Activated CD8-positive, alpha-beta T cell treated with anti-CD3 and anti-CD28 coated beads, Interleukin-2, amount 10 ng/mL, durations not matched to agents 7 days and 5 days (primary cell): ENCODE data around the gene ZNF574. TPM values are rescaled to one million over a fixed set of nuclear protein-coding genes. Genes with fewer than 3 reads are reported as not detected.

Source experiments
- ATAC-seq: fragments of 150-1000 bp; cut with Tn5 transposase; one replicate; pipeline ENCODE4 v1.10.0; 2021; ENCODE audit warnings: moderate library complexity
- CTCF ChIA-PET: fragments of 350-600 bp; sonication (Branson Sonifier 250); formaldehyde crosslinking; loops from one replicate; lab custom pipeline; 2021; ENCODE audit warnings: antibody characterized with exemption; lab: Charles Lee
- POLR2A ChIA-PET: fragments of 350-600 bp; sonication (Branson Sonifier 250); formaldehyde crosslinking; loops from one replicate; lab custom pipeline; 2021; ENCODE audit warnings: antibody characterized with exemption; lab: Charles Lee
- DNase-seq: peaks from one replicate; pipeline ENCODE4 v3.0.0-alpha.2; 2020
- H3K27ac Mint-ChIP-seq: one replicate; pipeline ENCODE4 v1.8.0; 2021; ENCODE audit warnings: mild to moderate bottlenecking, mixed read lengths
- H3K27me3 Mint-ChIP-seq: one replicate; pipeline ENCODE4 v1.8.0; 2021; ENCODE audit warnings: low read depth, mixed read lengths
- H3K36me3 Mint-ChIP-seq: one replicate; pipeline ENCODE4 v1.8.0; 2021; ENCODE audit warnings: low read depth, mixed read lengths
- H3K4me1 Mint-ChIP-seq: one replicate; pipeline ENCODE4 v1.8.0; 2021; ENCODE audit warnings: low read depth, mixed read lengths
- H3K4me3 Mint-ChIP-seq: one replicate; pipeline ENCODE4 v1.8.0; 2021; ENCODE audit warnings: mild to moderate bottlenecking, mixed read lengths
- H3K9me3 Mint-ChIP-seq: one replicate; pipeline ENCODE4 v1.8.0; 2022; ENCODE audit warnings: mixed read lengths; ENCODE audit not compliant: insufficient read depth
- total RNA-seq, 2 experiments: library from RNA; stranded (reverse); gene quantifications; one replicate each; pipeline ENCODE4 v1.2.3, GENCODE V29; 2021

ZNF574 gene
- total RNA-seq, 2 experiments from 2014 or later = 14.0 to 14.3 TPM

- ChIA-PET CTCF (no interaction called here), POLR2A (no interaction called here)
- Mint-ChIP-seq H3K9me3 (no peaks in the 10 kb centered on the region), H3K27ac (no peak overlapping the region), H3K36me3 (no peaks in the 10 kb centered on the region), H3K27me3 (peaks cover 3% of the 10 kb centered on the region), H3K4me1 (no peaks in the 10 kb centered on the region), H3K4me3 (no peak overlapping the region)
- ATAC-seq (no peak), DNase-seq (no peak)
These were observed 13.6 kb upstream of the ZNF574 start for GRCh38 chr19:42062381-42062780.

DNA sequence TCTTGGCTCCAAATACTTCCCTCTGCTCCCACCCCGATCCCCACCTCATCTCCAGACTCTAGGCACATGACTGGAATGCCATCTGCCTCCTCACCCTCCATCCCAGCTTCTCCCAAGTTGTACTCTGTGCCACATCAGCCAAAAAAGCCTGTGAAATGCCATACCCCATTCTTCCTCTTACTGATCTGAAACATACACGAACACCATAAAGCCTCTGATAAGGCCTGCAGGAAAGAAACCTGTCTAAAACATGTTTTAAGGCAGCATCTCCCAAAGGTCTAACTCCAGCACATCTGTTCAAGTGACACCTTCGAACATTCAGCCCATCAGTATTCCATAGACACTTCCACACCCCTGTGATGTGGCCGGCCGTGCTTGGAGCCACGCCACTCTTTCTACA, 11.5 kb upstream of the ZNF574 start:
- DNase-seq (no peak), ATAC-seq (no peak)
- H3K4me3 Mint-ChIP-seq = no peak overlapping the region
- CTCF ChIA-PET = interaction anchor here (1.0 to 1.3 kb wide), 2 partner anchors 29 to 35 kb away, joined by 3 to 4 read pairs; no protein-coding TSS in a partner anchor
- no peaks in the 10 kb centered on the region for H3K4me1 Mint-ChIP-seq
- no peak overlapping the region for H3K27ac Mint-ChIP-seq
- H3K36me3 Mint-ChIP-seq = no peaks in the 10 kb centered on the region
- H3K9me3 Mint-ChIP-seq = no peaks in the 10 kb centered on the region
- POLR2A ChIA-PET = no interaction called here
- H3K27me3 Mint-ChIP-seq = peaks cover 3% of the 10 kb centered on the region

- DNase-seq (no peak), ATAC-seq (no peak)
- H3K4me1 Mint-ChIP-seq = no peaks in the 10 kb centered on the region
- ChIA-PET POLR2A (no interaction called here), CTCF (interaction anchor here (1.0 to 1.3 kb wide), 3 partner anchors 30 to 41 kb away, joined by 3 to 4 read pairs (median 3); no protein-coding TSS in a partner anchor)
- H3K36me3 Mint-ChIP-seq = no peaks in the 10 kb centered on the region
- H3K9me3 Mint-ChIP-seq = no peaks in the 10 kb centered on the region
- H3K4me3 Mint-ChIP-seq = no peak overlapping the region
- H3K27ac Mint-ChIP-seq = no peak overlapping the region
- H3K27me3 Mint-ChIP-seq = peaks cover 3% of the 10 kb centered on the region
These were observed 10.9 kb upstream of the ZNF574 start for GRCh38 chr19:42065051-42065450.

GRCh38 chr19:42065511-42065910, 10.5 kb upstream of the ZNF574 start:
- Mint-ChIP-seq H3K9me3 (no peaks in the 10 kb centered on the region), H3K4me1 (no peaks in the 10 kb centered on the region), H3K4me3 (no peak overlapping the region), H3K36me3 (no peaks in the 10 kb centered on the region), H3K27me3 (peaks cover 6% of the 10 kb centered on the region), H3K27ac (no peak overlapping the region)
- ATAC-seq = no peak
- ChIA-PET POLR2A (no interaction called here), CTCF (interaction anchor here (1.0 to 1.3 kb wide), 3 partner anchors 31 to 42 kb away, joined by 3 to 4 read pairs (median 3); no protein-coding TSS in a partner anchor)
- no peak for DNase-seq

DNA sequence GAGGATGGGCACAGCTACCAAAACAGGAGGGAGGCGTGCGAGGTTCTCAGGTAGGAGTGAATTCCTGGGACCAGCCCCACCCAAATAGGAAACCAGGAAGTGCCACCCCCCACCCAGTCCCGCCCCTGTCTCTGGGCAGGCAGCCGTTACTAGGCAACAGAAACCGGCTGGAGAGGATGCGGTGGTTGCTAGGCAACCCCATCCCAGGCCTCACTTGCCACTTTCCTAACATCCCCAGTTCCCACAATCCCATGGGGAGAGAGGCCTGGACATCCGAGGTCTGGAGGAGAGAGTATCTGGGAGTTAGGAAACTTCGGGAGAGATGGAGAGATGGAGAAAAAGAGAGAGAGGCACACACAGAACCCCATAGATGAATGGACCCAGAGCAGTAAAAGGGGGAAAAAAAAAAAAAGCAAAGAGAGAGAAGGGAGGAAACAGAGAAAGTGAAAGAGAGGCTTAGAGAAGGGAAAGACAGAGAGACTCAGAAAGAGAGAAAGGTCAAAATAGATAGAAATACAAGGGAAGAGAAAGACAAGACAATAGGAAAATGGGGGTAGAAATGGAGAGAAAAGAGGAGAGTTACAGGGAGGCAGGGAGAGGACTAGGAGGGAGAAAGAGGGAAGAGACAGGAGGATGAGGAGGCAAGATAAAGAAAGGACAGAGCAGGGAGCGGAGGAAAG, 9.8 kb upstream of the ZNF574 start:
- Mint-ChIP-seq H3K4me3 (no peak overlapping the region), H3K4me1 (no peaks in the 10 kb centered on the region), H3K36me3 (no peaks in the 10 kb centered on the region), H3K27me3 (peaks cover 9% of the 10 kb centered on the region), H3K27ac (no peak overlapping the region), H3K9me3 (no peaks in the 10 kb centered on the region)
- DNase-seq = peak; percentile 33
- CTCF ChIA-PET = interaction anchor here (1.2 kb wide), 1 partner anchor 42 kb away, joined by 3 read pairs; no protein-coding TSS in a partner anchor
- POLR2A ChIA-PET = no interaction called here
- ATAC-seq = no peak

DNA sequence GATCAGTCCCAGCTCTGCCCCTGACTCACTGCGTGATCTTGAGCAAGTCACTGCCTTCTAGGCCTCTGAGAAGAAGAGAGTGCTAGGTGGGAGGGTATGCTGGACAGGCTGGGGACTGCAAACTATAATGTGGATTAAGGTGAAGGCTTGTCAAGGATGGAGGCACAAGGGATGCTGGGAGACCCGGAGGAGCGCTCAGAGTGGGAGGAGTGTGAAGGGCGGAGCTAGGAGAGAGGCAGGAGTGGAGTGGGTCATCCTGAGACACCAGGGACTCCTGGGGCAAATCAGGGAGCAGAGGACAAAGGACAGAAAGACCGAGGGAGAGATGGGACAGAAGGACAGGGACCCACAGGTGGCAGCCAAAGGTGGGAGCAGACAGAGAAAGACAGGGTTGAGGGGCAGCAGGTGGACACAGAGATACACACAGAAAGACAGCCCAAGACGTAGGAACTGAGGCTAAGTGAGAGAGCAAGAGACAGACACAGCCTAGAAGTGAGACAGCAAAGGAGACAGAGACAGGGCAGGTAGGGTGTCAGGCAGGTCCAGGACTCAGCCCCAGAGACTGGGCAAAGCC, 8.6 kb upstream of the ZNF574 start:
- Mint-ChIP-seq H3K27me3 (peaks cover 12% of the 10 kb centered on the region), H3K4me1 (no peaks in the 10 kb centered on the region), H3K9me3 (no peaks in the 10 kb centered on the region), H3K27ac (no peak overlapping the region), H3K36me3 (no peaks in the 10 kb centered on the region), H3K4me3 (no peak overlapping the region)
- no peak for ATAC-seq
- no peak for DNase-seq
- ChIA-PET POLR2A (no interaction called here), CTCF (no interaction called here)

DNA sequence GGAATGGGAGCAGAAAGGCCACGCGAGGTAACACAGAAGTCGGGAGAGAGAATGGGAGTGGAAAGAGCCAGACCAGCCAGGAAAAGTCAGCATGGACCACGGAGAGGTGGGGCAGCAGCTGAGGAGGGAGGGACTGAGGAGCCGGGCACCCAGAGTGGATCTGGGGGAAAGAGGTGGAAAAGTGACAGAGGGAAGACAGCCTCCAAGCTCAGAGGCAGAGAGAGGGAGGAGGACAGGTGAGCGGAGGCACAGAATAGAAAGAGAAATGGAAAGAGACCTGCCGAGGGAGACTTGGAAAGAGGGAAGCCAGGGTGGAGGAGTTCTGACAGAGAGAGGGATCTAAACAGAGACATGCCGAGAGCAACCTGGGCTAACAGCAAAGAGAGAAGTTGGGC, 7.6 kb upstream of the ZNF574 start:
- no peaks in the 10 kb centered on the region for H3K9me3 Mint-ChIP-seq
- H3K27me3 Mint-ChIP-seq = peaks cover 12% of the 10 kb centered on the region
- no peak overlapping the region for H3K4me3 Mint-ChIP-seq
- H3K36me3 Mint-ChIP-seq = no peaks in the 10 kb centered on the region
- ATAC-seq = no peak
- peaks cover 3% of the 10 kb centered on the region for H3K4me1 Mint-ChIP-seq
- H3K27ac Mint-ChIP-seq = no peak overlapping the region
- DNase-seq = no peak
- CTCF ChIA-PET = no interaction called here
- POLR2A ChIA-PET = no interaction called here

- ATAC-seq = no peak
- DNase-seq = no peak
- ChIA-PET POLR2A (interaction anchor here (0.7 kb wide), 1 partner anchor 357 kb away, joined by 3 read pairs; no protein-coding TSS in a partner anchor), CTCF (interaction anchor here (1.0 kb wide), 1 partner anchor 40 kb away, joined by 3 read pairs; no protein-coding TSS in a partner anchor)
- Mint-ChIP-seq H3K4me3 (no peak overlapping the region), H3K27ac (no peak overlapping the region), H3K9me3 (no peaks in the 10 kb centered on the region), H3K36me3 (no peaks in the 10 kb centered on the region), H3K27me3 (peaks cover 12% of the 10 kb centered on the region), H3K4me1 (peaks cover 3% of the 10 kb centered on the region)
These were observed 7.0 kb upstream of the ZNF574 start for GRCh38 chr19:42068756-42069571.

- DNase-seq = no peak
- ATAC-seq = no peak
- H3K9me3 Mint-ChIP-seq = no peaks in the 10 kb centered on the region
- no peaks in the 10 kb centered on the region for H3K36me3 Mint-ChIP-seq
- H3K4me1 Mint-ChIP-seq = peaks cover 8% of the 10 kb centered on the region
- no peak within 1 kb of the TSS for H3K27ac Mint-ChIP-seq
- CTCF ChIA-PET = interaction anchor here (1.0 kb wide), 1 partner anchor 39 kb away, joined by 3 read pairs; no protein-coding TSS in a partner anchor
- peaks cover 12% of the 10 kb centered on the region for H3K27me3 Mint-ChIP-seq
- POLR2A ChIA-PET = no interaction called here
- H3K4me3 Mint-ChIP-seq = no peak within 1 kb of the TSS
These were observed 6.2 kb upstream of the ZNF574 start, which contains the start of gene GRIK5 for GRCh38 chr19:42069619-42070351. Gene GRIK5 (minus strand): TSS chr19:42070206. CDS start chr19:42065770, 4,436 bp downstream.

- no peaks in the 10 kb centered on the region for H3K9me3 Mint-ChIP-seq
- CTCF ChIA-PET = no interaction called here
- no peak for DNase-seq
- no peak overlapping the region for H3K27ac Mint-ChIP-seq
- H3K4me3 Mint-ChIP-seq = no peak overlapping the region
- peaks cover 12% of the 10 kb centered on the region for H3K27me3 Mint-ChIP-seq
- no peak for ATAC-seq
- H3K36me3 Mint-ChIP-seq = peaks cover 3% of the 10 kb centered on the region
- peaks cover 17% of the 10 kb centered on the region for H3K4me1 Mint-ChIP-seq
- POLR2A ChIA-PET = no interaction called here
These were observed 4.7 kb upstream of the ZNF574 start for GRCh38 chr19:42071247-42071646.
